CD14-positive monocyte (primary cell): ENCODE measurements around the gene ZDHHC9. TPM values are rescaled to one million over a fixed set of nuclear protein-coding genes. Genes with fewer than 3 reads are reported as not detected.

Source experiments
- DNase-seq, 3 donors: peaks; one replicate each; pipeline ENCODE4 v3.0.0-alpha.2; 2011 to 2022
- H2AFZ ChIP-seq: 2 replicates; pipeline ENCODE4 v1.6.0; 2012; ENCODE audit warnings: mild to moderate bottlenecking, low read depth, low read length, inconsistent platforms; ENCODE audit not compliant: insufficient read depth, poor library complexity, severe bottlenecking
- H3K27ac ChIP-seq, 2 donors: 1 replicate in 1 of 2; 2 replicates in 1 of 2; pipeline ENCODE4 v1.5.1; 2012 to 2013; ENCODE audit warnings: low read length in 2 of 2, control low read depth in 1 of 2, inconsistent platforms in 1 of 2, low read depth in 1 of 2, mild to moderate bottlenecking in 1 of 2
- H3K27me3 ChIP-seq, 2 donors: one replicate each; pipeline versions ENCODE4 v1.6.0 to v1.6.1; 2011 to 2013; ENCODE audit warnings: low read length in 2 of 2; ENCODE audit not compliant: control insufficient read depth in 2 of 2, insufficient read depth in 2 of 2
- H3K36me3 ChIP-seq, 2 donors: replicated peaks in 1 of 2; 1 replicate in 1 of 2; 2 replicates in 1 of 2; pipeline versions ENCODE4 v1.5.1 to v1.6.1; 2012 to 2013; ENCODE audit warnings: low read length in 2 of 2, control low read depth in 1 of 2, inconsistent platforms in 1 of 2, mild to moderate bottlenecking in 1 of 2; ENCODE audit not compliant: insufficient read depth in 2 of 2, control insufficient read depth in 1 of 2
- H3K4me1 ChIP-seq, 2 donors: 1 replicate in 1 of 2; 2 replicates in 1 of 2; pipeline versions ENCODE4 v1.5.1 to v1.6.1; 2012 to 2013; ENCODE audit warnings: low read length in 2 of 2, control low read depth in 1 of 2, inconsistent platforms in 1 of 2, mild to moderate bottlenecking in 1 of 2, moderate library complexity in 1 of 2; ENCODE audit not compliant: insufficient read depth in 2 of 2, control insufficient read depth in 1 of 2
- H3K4me2 ChIP-seq: replicated peaks from 2 replicates; pipeline ENCODE3; 2012; ENCODE audit warnings: low read length, moderate library complexity, mild to moderate bottlenecking; ENCODE audit not compliant: poor library complexity, severe bottlenecking; ENCODE audit errors: extremely low read depth
- H3K4me3 ChIP-seq, 3 experiments: fragments of 200-600 bp in 1 of 3; sonication (generic) in 1 of 3; replicated peaks in 1 of 3; 1 replicate in 2 of 3; 2 replicates in 1 of 3; pipeline ENCODE4 v1.5.1; 2011 to 2013; ENCODE audit warnings: low read length in 3 of 3, mild to moderate bottlenecking in 3 of 3, control low read depth in 2 of 3, low read depth in 2 of 3, inconsistent platforms in 1 of 3, moderate library complexity in 1 of 3
- H3K79me2 ChIP-seq: 2 replicates; pipeline ENCODE4 v1.6.0; 2012; ENCODE audit warnings: mild to moderate bottlenecking, control low read depth, inconsistent platforms, low read length, moderate library complexity; ENCODE audit not compliant: insufficient read depth
- H3K9ac ChIP-seq: 2 replicates; pipeline ENCODE4 v1.6.0; 2017; ENCODE audit warnings: low read length, mild to moderate bottlenecking; ENCODE audit not compliant: insufficient read depth, poor library complexity, severe bottlenecking
- H3K9me3 ChIP-seq, 2 donors: replicated peaks in 1 of 2; 1 replicate in 1 of 2; 2 replicates in 1 of 2; pipeline versions ENCODE4 v1.5.1 to v1.6.1; 2012 to 2013; ENCODE audit warnings: low read length in 2 of 2, control low read depth in 1 of 2; ENCODE audit not compliant: control insufficient read depth in 1 of 2, insufficient read depth in 1 of 2
- H4K20me1 ChIP-seq: 2 replicates; pipeline ENCODE4 v1.6.0; 2012; ENCODE audit warnings: mild to moderate bottlenecking, low read length, control low read depth, moderate library complexity; ENCODE audit not compliant: insufficient read depth
- H3K27ac Mint-ChIP-seq, 7 donors: one replicate each; pipeline ENCODE4 v1.8.0; 2020; ENCODE audit warnings: mild to moderate bottlenecking in 7 of 7, mixed read lengths in 7 of 7, moderate library complexity in 6 of 7, inconsistent platforms in 2 of 7
- H3K27me3 Mint-ChIP-seq, 3 donors: one replicate each; pipeline ENCODE4 v1.8.0; 2021 to 2022; ENCODE audit warnings: low read depth in 3 of 3, mild to moderate bottlenecking in 3 of 3, mixed read lengths in 3 of 3, moderate library complexity in 3 of 3, inconsistent platforms in 1 of 3
- H3K36me3 Mint-ChIP-seq, 2 donors: one replicate each; pipeline ENCODE4 v1.8.0; 2020; ENCODE audit warnings: mixed read lengths in 2 of 2, inconsistent platforms in 1 of 2, mild to moderate bottlenecking in 1 of 2
- H3K4me1 Mint-ChIP-seq: one replicate; pipeline ENCODE4 v1.8.0; 2020; ENCODE audit warnings: mild to moderate bottlenecking, mixed read lengths
- H3K4me3 Mint-ChIP-seq, 2 donors: one replicate each; pipeline ENCODE4 v1.8.0; 2020; ENCODE audit warnings: mild to moderate bottlenecking in 2 of 2, mixed read lengths in 2 of 2, moderate library complexity in 1 of 2
- H3K9me3 Mint-ChIP-seq, 7 donors: one replicate each; pipeline ENCODE4 v1.8.0; 2020 to 2022; ENCODE audit warnings: mixed read lengths in 7 of 7, mild to moderate bottlenecking in 6 of 7, moderate library complexity in 6 of 7, inconsistent platforms in 2 of 7
- WGBS: methylation state at CpG from one replicate; pipeline ENCODE4 v1.1.5; 2013; ENCODE audit warnings: missing lambda C conversion rate; ENCODE audit not compliant: insufficient coverage; 5-methylcytosine and 5-hydroxymethylcytosine counted together
- intact Hi-C, 2 donors: fragments of 100-400 bp; cut with micrococcal nuclease; formaldehyde crosslinking; loops; one replicate each; pipeline versions ENCODE4 v1.15.0 to v1.15.1; 2023
- polyA plus RNA-seq, 3 donors: library from polyadenylated mRNA; depleted of rRNA in 1 of 3; unstranded in 2 of 3; stranded (reverse) in 1 of 3; fragments of 300-500 nt in 2 of 3; fragments of >200 nt in 1 of 3; fragmentation: Illumina TruSeq in 2 of 3; gene quantifications; 1 replicate in 2 of 3; 2 replicates in 1 of 3; pipeline ENCODE4 v1.2.3, GENCODE V29; 2012 to 2021
- TF ChIP-seq, protein P1 (sequence below): fragments of 200-600 bp; IDR thresholded peaks from one replicate; pipeline ENCODE4 v1.8.0; 2022; ENCODE audit warnings: antibody characterized with exemption, mild to moderate bottlenecking

The ZDHHC9 gene
- polyA plus RNA-seq, 3 donors, result 1.5 to 2.8 (median 2.7) TPM

DNA sequence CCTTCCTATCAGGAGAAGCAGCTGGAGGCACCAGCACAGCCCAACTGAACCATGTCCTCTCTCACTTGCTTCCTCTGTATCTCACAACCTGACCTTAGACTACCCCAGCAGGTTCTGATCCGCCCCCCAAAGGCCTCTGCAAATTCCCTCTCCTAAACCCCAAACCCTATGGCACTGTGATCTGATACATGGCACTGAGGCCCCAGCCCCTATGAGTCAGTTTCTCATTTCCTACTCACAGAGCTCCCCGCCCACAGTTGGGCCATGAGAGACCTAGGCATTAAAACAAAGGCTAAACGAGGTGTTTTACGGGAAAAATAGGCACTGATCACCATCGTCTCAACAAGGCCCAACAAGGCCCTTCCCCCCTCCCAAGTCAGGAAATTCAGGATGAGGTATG is 44.8 kb downstream of the ZDHHC9 start:
- peak in 1 of 3 donors; percentile 24 for DNase-seq
- TF ChIP-seq, protein P1, sequence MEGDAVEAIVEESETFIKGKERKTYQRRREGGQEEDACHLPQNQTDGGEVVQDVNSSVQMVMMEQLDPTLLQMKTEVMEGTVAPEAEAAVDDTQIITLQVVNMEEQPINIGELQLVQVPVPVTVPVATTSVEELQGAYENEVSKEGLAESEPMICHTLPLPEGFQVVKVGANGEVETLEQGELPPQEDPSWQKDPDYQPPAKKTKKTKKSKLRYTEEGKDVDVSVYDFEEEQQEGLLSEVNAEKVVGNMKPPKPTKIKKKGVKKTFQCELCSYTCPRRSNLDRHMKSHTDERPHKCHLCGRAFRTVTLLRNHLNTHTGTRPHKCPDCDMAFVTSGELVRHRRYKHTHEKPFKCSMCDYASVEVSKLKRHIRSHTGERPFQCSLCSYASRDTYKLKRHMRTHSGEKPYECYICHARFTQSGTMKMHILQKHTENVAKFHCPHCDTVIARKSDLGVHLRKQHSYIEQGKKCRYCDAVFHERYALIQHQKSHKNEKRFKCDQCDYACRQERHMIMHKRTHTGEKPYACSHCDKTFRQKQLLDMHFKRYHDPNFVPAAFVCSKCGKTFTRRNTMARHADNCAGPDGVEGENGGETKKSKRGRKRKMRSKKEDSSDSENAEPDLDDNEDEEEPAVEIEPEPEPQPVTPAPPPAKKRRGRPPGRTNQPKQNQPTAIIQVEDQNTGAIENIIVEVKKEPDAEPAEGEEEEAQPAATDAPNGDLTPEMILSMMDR, result no peak
- Histone ChIP-seq H3K27me3 (no peaks in the 10 kb centered on the region), H3K27ac (peak overlapping the region; percentile 38 to 42), H3K36me3 (peaks cover 39 to 52% of the 10 kb centered on the region in 2 donors), H3K9me3 (no peaks in the 10 kb centered on the region), H3K9ac (no peak overlapping the region), H3K4me1 (peaks cover 11 to 21% of the 10 kb centered on the region in 2 donors), H2AFZ (no peak overlapping the region), H3K4me3 (no peak overlapping the region), H3K4me2 (no peak overlapping the region), H3K79me2 (no peaks in the 10 kb centered on the region), H4K20me1 (peaks cover 36% of the 10 kb centered on the region)
- H3K27ac Mint-ChIP-seq, result peak overlapping the region; percentile 18 to 87 (median 73)
- H3K36me3 Mint-ChIP-seq, result peaks cover 34 to 48% of the 10 kb centered on the region in 2 donors
- no peak overlapping the region for H3K4me3 Mint-ChIP-seq
- intact Hi-C loops, result no loop called here
- H3K9me3 Mint-ChIP-seq, result no peaks in the 10 kb centered on the region
- peaks cover 34% of the 10 kb centered on the region for H3K4me1 Mint-ChIP-seq
- H3K27me3 Mint-ChIP-seq, result peaks cover 0 to 11% (median 1%) of the 10 kb centered on the region in 3 donors
- WGBS, result 71% methylated on average over 1 of the region's 5 CpGs

DNA sequence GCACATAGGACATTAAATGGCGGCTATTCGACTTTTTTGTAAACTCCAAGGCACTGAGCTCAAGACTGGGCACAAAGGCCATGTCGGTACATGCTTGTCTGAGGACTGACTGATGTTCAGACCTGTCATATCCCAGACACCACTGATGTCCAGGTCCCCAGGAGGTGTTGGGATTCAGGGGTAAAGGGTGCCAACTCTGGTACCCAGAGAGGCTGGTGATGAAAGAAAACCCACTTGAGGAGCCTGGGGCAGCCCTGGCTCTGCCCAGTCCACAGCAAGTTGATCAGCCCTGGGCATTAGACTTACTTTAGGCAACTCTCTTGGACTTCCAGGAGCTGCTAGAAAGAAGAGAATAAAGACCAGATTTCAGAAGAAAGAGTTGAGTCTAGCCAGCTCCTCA is 45.2 kb downstream of the ZDHHC9 start:
- Histone ChIP-seq H3K79me2 (no peaks in the 10 kb centered on the region), H3K4me3 (no peak overlapping the region), H3K27me3 (no peaks in the 10 kb centered on the region), H4K20me1 (peaks cover 40% of the 10 kb centered on the region), H3K36me3 (peaks cover 43 to 56% of the 10 kb centered on the region in 2 donors), H3K4me1 (peaks cover 11 to 21% of the 10 kb centered on the region in 2 donors), H3K9ac (no peak overlapping the region), H2AFZ (no peak overlapping the region), H3K9me3 (no peaks in the 10 kb centered on the region), H3K27ac (peak overlapping the region; percentile 38 to 42), H3K4me2 (no peak overlapping the region)
- no CpG with 5 or more reads among the region's 3 CpGs for WGBS
- Mint-ChIP-seq H3K27me3 (peaks cover 0 to 11% (median 0%) of the 10 kb centered on the region in 3 donors), H3K9me3 (no peaks in the 10 kb centered on the region), H3K36me3 (peaks cover 35 to 51% of the 10 kb centered on the region in 2 donors), H3K4me3 (no peak overlapping the region), H3K4me1 (peaks cover 31% of the 10 kb centered on the region), H3K27ac (peak overlapping the region in 6 of 7 donors; percentile 35 to 87 (median 76))
- no peak for DNase-seq
- intact Hi-C loops, result no loop called here
- TF ChIP-seq, protein P1, result no peak
